H9 (cell line): ENCODE measurements around the gene HOXA7. TPM values are rescaled to one million over a fixed set of nuclear protein-coding genes. Genes with fewer than 3 reads are reported as not detected.

ENCODE experiments used
- DNase-seq: peaks from one replicate; pipeline ENCODE4 v3.0.0-alpha.2; 2017
- H2AFZ ChIP-seq: one replicate; pipeline ENCODE4 v1.6.1; 2013; ENCODE audit warnings: mild to moderate bottlenecking, low read length, control low read depth, moderate library complexity
- H2AK5ac ChIP-seq: 2 replicates; pipeline ENCODE4 v1.6.1; 2013; ENCODE audit warnings: low read length, control low read depth, mixed read lengths; ENCODE audit not compliant: insufficient read length
- H2BK120ac ChIP-seq: one replicate; pipeline ENCODE4 v1.6.1; 2013; ENCODE audit warnings: low read depth, mild to moderate bottlenecking, low read length, control low read depth, inconsistent platforms; ENCODE audit not compliant: poor library complexity, severe bottlenecking
- H2BK12ac ChIP-seq: 2 replicates; pipeline ENCODE4 v1.6.1; 2013; ENCODE audit warnings: low read length, control low read depth, mixed read lengths, low read depth; ENCODE audit not compliant: insufficient read length
- H2BK15ac ChIP-seq: 2 replicates; pipeline ENCODE4 v1.6.1; 2013; ENCODE audit warnings: low read depth, low read length, control low read depth
- H2BK20ac ChIP-seq: one replicate; pipeline ENCODE4 v1.6.1; 2013; ENCODE audit warnings: low read depth, mild to moderate bottlenecking, low read length, control low read depth, inconsistent platforms; ENCODE audit not compliant: poor library complexity, severe bottlenecking
- H2BK5ac ChIP-seq: 2 replicates; pipeline ENCODE4 v1.6.1; 2013; ENCODE audit warnings: low read length, control low read depth, mixed read lengths; ENCODE audit not compliant: insufficient read length
- H3K14ac ChIP-seq: 2 replicates; pipeline ENCODE4 v1.6.1; 2013; ENCODE audit warnings: low read length, control low read depth; ENCODE audit not compliant: insufficient read depth
- H3K18ac ChIP-seq: 2 replicates; pipeline ENCODE4 v1.6.1; 2013; ENCODE audit warnings: low read depth, mild to moderate bottlenecking, mixed read lengths, low read length, control low read depth; ENCODE audit not compliant: insufficient read length
- H3K23ac ChIP-seq: 2 replicates; pipeline ENCODE4 v1.6.1; 2013; ENCODE audit warnings: low read length, control low read depth, mixed read lengths, low read depth; ENCODE audit not compliant: insufficient read length
- H3K23me2 ChIP-seq: 2 replicates; pipeline ENCODE4 v1.6.1; 2013; ENCODE audit warnings: low read depth, mild to moderate bottlenecking, mixed read lengths, low read length, control low read depth; ENCODE audit not compliant: insufficient read length, poor library complexity, severe bottlenecking
- H3K27ac ChIP-seq: 2 replicates; pipeline ENCODE4 v1.5.1; 2013; ENCODE audit warnings: low read length, control low read depth, mixed read lengths, low read depth; ENCODE audit not compliant: insufficient read length
- H3K27me3 ChIP-seq: 2 replicates; pipeline ENCODE4 v1.6.1; 2013; ENCODE audit warnings: low read length, control low read depth, inconsistent platforms; ENCODE audit not compliant: insufficient read depth
- H3K4ac ChIP-seq: 2 replicates; pipeline ENCODE4 v1.6.1; 2013; ENCODE audit warnings: low read depth, mild to moderate bottlenecking, control low read depth, inconsistent platforms, low read length, moderate library complexity
- H3K4me1 ChIP-seq: 2 replicates; pipeline ENCODE4 v1.6.1; 2013; ENCODE audit warnings: low read length, control low read depth, inconsistent platforms; ENCODE audit not compliant: insufficient read depth
- H3K4me2 ChIP-seq: 2 replicates; pipeline ENCODE4 v1.6.1; 2013; ENCODE audit warnings: low read length, control low read depth, mixed read lengths; ENCODE audit not compliant: insufficient read length, insufficient read depth
- H3K56ac ChIP-seq: 2 replicates; pipeline ENCODE4 v1.6.1; 2013; ENCODE audit warnings: low read depth, mild to moderate bottlenecking, mixed read lengths, low read length, control low read depth; ENCODE audit not compliant: insufficient read length
- H3K79me1 ChIP-seq: 2 replicates; pipeline ENCODE4 v1.6.1; 2013; ENCODE audit warnings: low read depth, mild to moderate bottlenecking, moderate library complexity, low read length, control low read depth, inconsistent platforms; ENCODE audit not compliant: insufficient read depth, poor library complexity, severe bottlenecking
- H3K79me2 ChIP-seq: 2 replicates; pipeline ENCODE4 v1.6.1; 2013; ENCODE audit warnings: low read length, control low read depth, inconsistent platforms; ENCODE audit not compliant: insufficient read depth
- H3K9ac ChIP-seq: 2 replicates; pipeline ENCODE4 v1.6.1; 2013; ENCODE audit warnings: low read length, control low read depth, mixed read lengths; ENCODE audit not compliant: insufficient read length; ENCODE audit errors: extremely low read depth
- H3K9me3 ChIP-seq: one replicate; pipeline ENCODE4 v1.6.1; 2013; ENCODE audit warnings: low read depth, low read length, inconsistent platforms; ENCODE audit not compliant: control insufficient read depth
- H3T11ph ChIP-seq: one replicate; pipeline ENCODE4 v1.6.1; 2013; ENCODE audit warnings: mild to moderate bottlenecking, low read length, control low read depth, inconsistent platforms
- H4K20me1 ChIP-seq: one replicate; pipeline ENCODE4 v1.6.1; 2013; ENCODE audit not compliant: control insufficient read depth, insufficient read length, insufficient read depth
- H4K5ac ChIP-seq: 2 replicates; pipeline ENCODE4 v1.6.1; 2013; ENCODE audit warnings: low read depth, mild to moderate bottlenecking, mixed read lengths, low read length, control low read depth; ENCODE audit not compliant: insufficient read length
- H4K8ac ChIP-seq: replicated peaks from 2 replicates; pipeline ENCODE4 v1.6.1; 2013; ENCODE audit warnings: low read length, control low read depth, mixed read lengths, low read depth; ENCODE audit not compliant: insufficient read length
- H4K91ac ChIP-seq: 2 replicates; pipeline ENCODE4 v1.6.1; 2013; ENCODE audit warnings: low read depth, mild to moderate bottlenecking, moderate library complexity, mixed read lengths, low read length, control low read depth; ENCODE audit not compliant: insufficient read length
- H3K27ac Mint-ChIP-seq, 3 experiments: 2 replicates in 2 of 3; 3 replicates in 1 of 3; pipeline ENCODE4 v1.8.0; 2020 to 2021; ENCODE audit warnings: mixed read lengths in 3 of 3, mild to moderate bottlenecking in 1 of 3, moderate library complexity in 1 of 3
- H3K27me3 Mint-ChIP-seq: 2 replicates; pipeline ENCODE4 v1.8.0; 2021; ENCODE audit warnings: low read depth, mild to moderate bottlenecking, moderate library complexity, mixed read lengths
- H3K36me3 Mint-ChIP-seq, 3 experiments: 2 replicates in 2 of 3; 3 replicates in 1 of 3; pipeline ENCODE4 v1.8.0; 2020 to 2021; ENCODE audit warnings: low read depth in 3 of 3, mixed read lengths in 3 of 3; ENCODE audit not compliant: insufficient read depth in 1 of 3
- H3K4me1 Mint-ChIP-seq, 2 experiments: 2 replicates each; pipeline ENCODE4 v1.8.0; 2020; ENCODE audit warnings: mixed read lengths in 2 of 2
- H3K4me3 Mint-ChIP-seq, 2 experiments: 2 replicates in 1 of 2; 3 replicates in 1 of 2; pipeline ENCODE4 v1.8.0; 2020 to 2021; ENCODE audit warnings: mild to moderate bottlenecking in 2 of 2, mixed read lengths in 2 of 2, moderate library complexity in 1 of 2
- H3K9me3 Mint-ChIP-seq, 2 experiments: 2 replicates in 1 of 2; 3 replicates in 1 of 2; pipeline ENCODE4 v1.8.0; 2020; ENCODE audit warnings: mild to moderate bottlenecking in 2 of 2, mixed read lengths in 2 of 2, moderate library complexity in 1 of 2
- CTCF ChIP-seq: fragments of 200-600 bp; sonication (generic); conservative IDR thresholded peaks from 3 replicates; pipeline ENCODE4 v1.8.0; 2021; ENCODE audit warnings: antibody characterized with exemption, mild to moderate bottlenecking
- WGBS: extraction: QIAGEN DNeasy Blood & Tissue Kit; methylation state at CpG from one replicate; pipeline ENCODE4 v1.1.7; 2013; ENCODE audit warnings: missing lambda C conversion rate, low lambda C conversion rate, mixed read lengths; ENCODE audit not compliant: insufficient read length; ENCODE audit errors: extremely low coverage; 5-methylcytosine and 5-hydroxymethylcytosine counted together
- total RNA-seq: library from RNA; stranded (reverse); gene quantifications from 2 replicates; pipeline ENCODE4 v1.2.1, GENCODE V29; 2021

The HOXA7 gene
- total RNA-seq, 1 experiment from 2014 or later, result not detected

GRCh38 chr7:27172823-27173510, 16.5 kb upstream of the HOXA7 start:
- Histone ChIP-seq H3K18ac (no peak overlapping the region), H4K20me1 (no peaks in the 10 kb centered on the region), H2AK5ac (no peak overlapping the region)

More at GRCh38 chr7:27172823-27173510, 16.5 kb upstream of the HOXA7 start:
- H3K27me3 Mint-ChIP-seq, result peaks cover 98% of the 10 kb centered on the region
- Histone ChIP-seq H3T11ph (no peak overlapping the region), H3K14ac (no peak overlapping the region), H4K5ac (no peak overlapping the region), H3K23me2 (no peaks in the 10 kb centered on the region), H3K79me1 (no peaks in the 10 kb centered on the region), H3K23ac (no peak overlapping the region), H3K4me2 (no peak overlapping the region), H4K91ac (no peak overlapping the region), H2BK5ac (no peak overlapping the region), H3K27me3 (peaks cover 97% of the 10 kb centered on the region), H2BK15ac (no peak overlapping the region), H3K27ac (no peak overlapping the region), H3K4ac (no peak overlapping the region), H4K8ac (no peak overlapping the region), H3K56ac (no peak overlapping the region), H2BK12ac (no peak overlapping the region), H3K9me3 (no peaks in the 10 kb centered on the region), H2BK20ac (no peak overlapping the region), H3K4me1 (no peaks in the 10 kb centered on the region), H2AFZ (no peak overlapping the region), H3K79me2 (no peaks in the 10 kb centered on the region), H2BK120ac (no peak overlapping the region), H3K9ac (no peak overlapping the region)
- H3K9me3 Mint-ChIP-seq, result peaks cover 4 to 17% of the 10 kb centered on the region in 2 experiments; a peak in 4 of 5 replicates
- H3K4me1 Mint-ChIP-seq, result peaks cover 0 to 3% of the 10 kb centered on the region in 2 experiments; a peak in 2 of 4 replicates
- no CpG with 5 or more reads among the region's 58 CpGs for WGBS
- H3K4me3 Mint-ChIP-seq, result no peak overlapping the region
- no peaks in the 10 kb centered on the region; a peak in 1 of 7 replicates for H3K36me3 Mint-ChIP-seq
- DNase-seq, result peak; percentile 48
- H3K27ac Mint-ChIP-seq, result no peak overlapping the region
- TF ChIP-seq CTCF, result no peak
